ENCODE data around the gene FCGR3A.
A peak's percentile ranks its signal among the peaks of the same experiment; 100 is the strongest.
"Not testable (repeated sequence)": the region's sequence is repeated elsewhere in the genome, so short reads cannot be mapped to it uniquely, and the experiment has no call there.

FCGR3A gene

DNA sequence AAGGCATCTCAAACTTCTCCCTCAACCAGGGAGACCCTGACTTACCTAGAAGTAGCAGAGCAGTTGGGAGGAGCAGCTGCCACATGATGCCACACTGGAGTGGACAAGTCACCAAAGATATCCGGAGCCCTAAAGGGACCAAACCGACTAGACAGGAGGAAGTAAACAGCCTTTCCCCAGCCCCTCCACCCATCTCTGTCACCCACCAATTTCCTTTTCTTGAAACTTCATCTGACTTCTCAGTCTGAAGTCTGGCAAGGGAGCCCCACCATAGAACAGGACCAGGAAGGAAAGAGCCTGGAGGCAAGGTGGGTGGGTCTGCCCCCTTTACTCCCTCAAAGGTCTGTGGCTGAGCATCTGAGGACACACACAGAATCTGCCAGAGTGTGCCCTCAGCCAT, at the start of gene FCGR3A:
TSS of gene FCGR3A (minus strand) at position 167 of the 400 bp plus-strand sequence. CDS start at position 85, 82 bp downstream.
- DNase-seq (ENCODE audit: low spot score): no peak

DNA sequence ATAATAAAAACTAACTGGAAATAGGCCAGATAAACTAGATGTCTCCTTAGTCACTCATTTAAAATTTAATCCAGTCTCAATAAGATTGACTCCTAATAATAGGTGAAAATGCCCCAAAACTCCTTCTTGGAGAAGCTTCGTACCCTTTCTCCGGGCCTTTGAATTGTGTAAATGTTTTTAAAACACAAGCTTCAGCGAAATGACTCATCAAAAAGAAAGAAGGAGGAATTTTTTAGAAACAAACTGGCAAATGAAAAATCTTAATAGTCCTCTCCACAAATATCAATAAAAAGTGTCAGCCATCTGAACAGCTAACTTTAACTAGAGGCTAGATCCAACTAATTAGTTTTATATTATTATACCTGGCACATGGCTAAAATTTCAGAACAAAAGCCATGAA, 47.5 kb upstream of the FCGR3A start:
- not testable (repeated sequence) for DNase-seq (ENCODE audit: low spot score)

DNA sequence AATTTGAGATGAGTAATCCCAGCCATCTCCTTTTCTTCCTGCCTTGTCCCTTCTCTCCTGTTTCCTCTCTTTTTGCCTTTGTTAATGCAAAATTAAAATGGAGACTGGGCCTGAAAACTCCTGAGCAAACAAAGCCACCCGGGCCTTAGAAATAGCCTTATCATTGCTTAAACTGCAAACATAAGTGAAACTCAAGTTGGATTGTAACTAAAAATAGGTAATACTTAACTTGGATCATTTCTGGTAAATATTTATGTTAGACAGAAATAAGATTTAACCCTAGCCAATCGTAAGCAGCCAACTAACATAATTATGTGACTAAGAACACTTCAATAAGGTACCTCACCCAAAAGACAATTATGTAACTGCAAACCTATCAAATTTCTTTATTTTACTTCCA, 46.0 kb upstream of the FCGR3A start:
- DNase-seq (ENCODE audit: low spot score): not testable (repeated sequence)

DNA sequence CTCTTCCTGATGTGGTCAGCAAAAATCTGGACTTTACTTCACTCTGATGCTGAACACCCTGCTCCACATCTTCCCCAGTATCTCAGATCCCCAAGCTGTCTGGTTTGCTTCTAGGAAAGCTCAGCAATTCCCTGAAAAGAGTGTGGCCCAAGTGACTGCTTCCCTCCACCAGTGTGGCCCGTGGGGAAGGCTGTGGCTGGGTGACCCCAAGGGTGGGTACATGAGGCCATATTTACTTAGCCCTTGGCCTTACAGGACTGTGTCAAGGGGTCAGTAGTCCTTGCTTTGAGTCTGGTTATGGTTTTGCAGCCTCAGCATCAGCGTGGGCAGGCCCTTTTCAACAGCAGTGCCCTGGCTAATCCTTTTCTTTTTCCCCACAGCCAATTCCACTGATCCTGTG, 45.6 kb upstream of the FCGR3A start:
- DNase-seq (ENCODE audit: low spot score): not testable (repeated sequence)

DNA sequence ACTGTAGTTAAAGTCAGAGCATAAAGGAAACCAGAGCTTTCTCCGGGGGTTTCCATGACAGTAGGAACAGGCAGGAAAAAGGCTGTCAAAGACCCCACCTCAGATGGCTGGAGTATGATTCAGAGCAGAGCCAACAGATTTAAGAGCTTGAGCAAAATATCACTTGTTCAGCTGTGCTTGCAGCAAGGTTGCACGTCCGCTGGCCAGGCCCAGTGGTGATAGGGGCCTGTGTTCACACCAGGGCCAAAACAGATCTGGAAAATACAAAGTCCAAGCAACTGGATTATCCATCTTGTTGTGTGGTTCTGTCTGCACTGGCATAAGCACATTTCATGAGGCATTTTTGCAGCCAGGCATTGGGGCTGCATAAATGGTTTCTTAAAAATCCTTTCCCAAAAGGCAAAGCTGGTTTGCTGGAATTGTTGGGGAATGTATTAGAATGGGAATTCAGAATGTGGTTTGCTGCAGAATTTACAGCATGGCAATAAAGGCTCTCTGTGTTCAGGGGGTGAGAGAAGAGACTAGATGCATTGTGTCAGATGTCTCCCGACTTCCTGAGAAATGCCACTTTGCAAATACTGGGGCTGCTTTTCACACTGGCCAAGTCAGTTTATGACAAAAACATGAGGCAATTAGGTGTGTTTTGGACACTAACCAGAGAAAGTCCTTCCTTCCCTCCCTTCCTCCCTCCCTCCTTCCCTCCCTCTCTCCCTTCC, 44.8 kb upstream of the FCGR3A start:
- peak; percentile 9 for DNase-seq (ENCODE audit: low spot score)

DNA sequence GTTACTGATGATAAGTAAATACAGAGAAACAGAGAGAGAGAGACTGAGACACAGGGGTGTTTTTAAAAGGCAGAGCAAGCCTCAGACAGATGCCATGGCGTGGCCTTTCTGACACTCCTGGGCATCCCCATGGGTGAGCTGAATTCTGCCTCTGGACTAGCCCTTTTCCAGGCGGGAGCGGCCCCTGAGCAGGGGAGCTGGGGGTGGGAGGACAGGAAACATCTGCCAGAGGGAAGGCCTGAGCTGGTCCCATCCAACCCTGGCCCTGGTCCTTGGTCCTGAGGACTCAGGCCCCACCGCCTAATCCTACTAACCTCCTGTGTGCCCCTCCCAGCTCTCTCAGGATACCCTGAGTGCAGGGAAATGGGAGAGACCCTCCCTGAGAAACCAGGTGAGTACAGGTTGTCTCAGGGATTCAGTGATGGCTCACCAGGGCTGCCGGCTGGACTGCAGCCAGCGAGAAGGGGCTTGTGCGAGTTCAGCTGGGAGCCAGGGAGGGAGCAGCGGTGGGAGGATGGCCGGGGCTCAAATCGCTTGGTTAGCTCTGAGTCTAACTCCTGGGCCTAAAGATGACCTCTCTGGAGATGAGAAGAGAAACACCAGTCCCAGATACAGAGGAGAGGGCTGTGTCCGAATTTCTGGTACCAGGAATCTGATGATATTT, 43.6 kb upstream of the FCGR3A start:
- DNase-seq (ENCODE audit: low spot score): not testable (repeated sequence)

DNA sequence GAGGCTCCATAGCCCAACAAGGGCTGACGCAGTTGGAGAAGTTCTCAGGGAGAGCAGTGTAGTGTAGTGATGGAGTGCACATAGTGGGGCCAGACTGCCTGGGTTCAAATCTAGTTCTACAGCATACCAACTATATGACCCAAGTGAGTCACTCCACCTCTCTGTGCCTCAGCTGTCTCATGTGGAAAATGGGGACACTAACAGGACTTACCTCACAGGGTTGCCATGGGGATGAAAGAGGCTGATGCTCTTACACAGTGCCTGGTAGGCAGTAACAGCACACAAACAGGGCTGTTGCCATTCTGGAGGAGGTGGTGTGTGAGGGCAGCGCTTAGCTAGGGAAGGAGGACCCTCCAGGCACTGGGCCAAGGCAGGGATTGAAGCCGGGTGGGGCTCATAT, 43.0 kb upstream of the FCGR3A start:
- DNase-seq (ENCODE audit: low spot score): not testable (repeated sequence)

DNA sequence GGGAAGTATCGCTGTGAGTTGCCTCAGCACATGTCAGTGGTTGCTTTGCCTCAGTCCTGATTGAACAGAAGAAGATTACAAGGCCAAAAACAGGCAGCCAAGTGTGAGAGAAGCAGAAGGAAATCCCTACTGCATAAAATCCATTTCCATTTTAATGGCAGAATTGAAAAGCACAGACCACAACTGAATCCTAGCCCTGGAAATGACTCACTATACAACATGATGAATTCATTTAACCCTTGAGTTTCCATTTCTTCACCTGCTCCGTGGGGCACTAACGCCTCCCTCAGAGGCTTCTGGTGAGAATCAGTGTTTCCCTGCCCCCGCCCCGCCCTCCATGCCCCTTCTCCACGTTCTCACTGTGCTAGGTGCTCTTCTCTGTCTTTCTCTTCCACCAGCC, 40.3 kb upstream of the FCGR3A start:
- DNase-seq (ENCODE audit: low spot score): not testable (repeated sequence)

DNA sequence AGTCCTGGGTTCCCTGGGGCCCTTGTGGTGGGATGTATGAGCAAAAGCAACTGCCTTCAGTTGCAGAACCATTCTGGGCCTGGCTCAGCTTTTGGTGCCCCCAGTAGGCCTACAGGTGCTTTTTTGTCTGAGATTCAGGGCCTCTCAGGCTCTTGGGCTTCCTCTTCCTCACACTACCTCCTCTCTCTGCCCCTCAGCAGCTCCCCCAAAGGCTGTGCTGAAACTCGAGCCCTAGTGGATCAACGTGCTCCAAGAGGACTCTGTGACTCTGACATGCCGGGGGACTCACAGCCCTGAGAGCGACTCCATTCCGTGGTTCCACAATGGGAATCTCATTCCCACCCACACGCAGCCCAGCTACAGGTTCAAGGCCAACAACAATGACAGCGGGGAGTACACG, 39.7 kb upstream of the FCGR3A start:
- not testable (repeated sequence) for DNase-seq (ENCODE audit: low spot score)

DNA sequence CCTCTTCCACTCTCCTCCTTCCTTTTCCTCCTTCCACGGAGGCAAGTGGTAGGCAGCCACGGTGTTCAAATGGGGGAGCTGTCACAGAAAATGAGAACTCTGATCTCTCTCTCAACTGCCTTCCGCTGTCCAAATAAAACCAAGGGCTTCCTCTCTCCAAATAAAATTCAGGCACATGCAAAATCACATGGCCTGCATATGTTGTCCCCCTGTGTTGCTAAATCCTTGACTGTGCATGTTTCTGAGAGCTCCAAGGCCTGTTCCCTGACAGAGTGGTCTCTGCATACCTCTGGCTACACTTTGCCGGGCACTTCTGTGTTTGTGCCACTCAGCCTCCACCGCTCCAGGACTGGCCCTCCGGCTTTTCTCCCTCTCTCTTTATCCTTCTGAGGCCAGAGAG, 39.0 kb upstream of the FCGR3A start:
- DNase-seq (ENCODE audit: low spot score): not testable (repeated sequence)

DNA sequence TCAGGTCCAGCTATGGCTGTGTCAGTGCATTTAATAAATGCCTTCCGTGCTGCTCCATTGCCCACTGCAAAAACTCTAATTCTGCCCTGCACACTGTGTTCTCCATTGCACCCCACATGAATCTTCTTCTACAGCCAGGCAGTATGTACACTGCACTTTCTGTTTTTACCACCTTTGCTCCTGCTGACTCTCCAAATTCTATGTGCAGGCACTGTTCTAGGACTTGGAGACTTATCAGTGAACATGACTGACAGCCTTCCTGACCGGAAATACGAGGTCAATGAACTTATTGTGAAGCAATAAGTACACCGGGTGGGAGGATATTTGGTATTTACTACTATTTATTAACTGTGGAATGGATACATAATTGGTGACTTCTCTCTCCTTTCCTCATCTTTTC, 33.3 kb upstream of the FCGR3A start:
- DNase-seq (ENCODE audit: low spot score): not testable (repeated sequence)

DNA sequence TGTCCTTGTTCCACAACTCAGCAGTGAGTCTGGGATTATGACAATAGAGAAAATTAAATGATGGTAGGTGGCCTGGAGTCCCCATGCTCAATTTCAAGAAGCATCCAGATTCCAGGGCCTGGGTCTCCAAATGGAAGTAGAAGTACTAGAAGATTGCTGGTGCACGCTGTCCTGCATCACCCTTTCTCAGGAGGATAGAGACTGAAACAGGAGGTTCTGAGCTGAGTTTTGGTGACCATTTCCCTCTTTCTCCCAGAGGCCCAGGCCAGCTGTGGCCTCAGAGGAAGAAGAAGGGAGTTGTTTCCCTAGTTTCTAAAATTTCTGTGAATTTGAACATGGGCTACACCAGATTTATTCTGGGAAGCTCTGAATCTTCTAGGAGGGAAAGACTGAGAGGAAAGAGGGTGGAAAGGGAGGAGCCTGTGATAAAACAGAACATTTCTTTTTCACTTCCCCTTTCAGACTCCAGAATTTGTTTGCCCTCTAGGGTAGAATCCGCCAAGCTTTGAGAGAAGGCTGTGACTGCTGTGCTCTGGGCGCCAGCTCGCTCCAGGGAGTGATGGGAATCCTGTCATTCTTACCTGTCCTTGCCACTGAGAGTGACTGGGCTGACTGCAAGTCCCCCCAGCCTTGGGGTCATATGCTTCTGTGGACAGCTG, 31.4 kb upstream of the FCGR3A start:
- not testable (repeated sequence) for DNase-seq (ENCODE audit: low spot score)

DNA sequence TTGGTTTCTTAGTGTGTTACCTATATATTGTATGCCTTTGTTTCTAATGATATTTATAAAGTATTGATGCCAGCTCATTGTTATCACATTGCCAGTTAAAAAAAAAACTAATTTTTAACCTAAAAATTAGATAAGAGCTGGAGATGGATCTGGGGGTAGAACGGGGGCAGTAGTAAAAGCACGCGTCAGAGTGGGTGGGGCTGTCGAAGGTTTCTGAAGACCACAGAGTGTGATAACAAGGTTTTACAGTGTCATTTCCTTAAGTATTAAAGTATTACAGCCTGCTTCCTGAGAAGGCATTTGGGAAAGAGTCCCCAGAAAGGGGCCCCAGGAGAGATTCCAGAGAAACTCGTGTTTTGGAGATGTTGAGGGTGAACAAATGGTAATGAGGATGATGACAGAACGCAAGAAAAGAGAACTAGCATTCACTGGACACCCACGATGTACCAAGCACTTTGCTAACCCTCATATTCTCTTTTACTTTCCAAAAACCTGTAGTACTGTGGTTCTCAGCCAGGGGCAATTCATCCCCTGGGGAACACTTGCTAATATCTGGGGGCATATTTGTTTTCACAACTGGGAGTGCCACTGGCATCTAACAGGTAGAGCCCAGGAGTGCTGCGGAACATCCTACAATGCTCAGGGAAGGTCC, 30.4 kb upstream of the FCGR3A start:
- not testable (repeated sequence) for DNase-seq (ENCODE audit: low spot score)

DNA sequence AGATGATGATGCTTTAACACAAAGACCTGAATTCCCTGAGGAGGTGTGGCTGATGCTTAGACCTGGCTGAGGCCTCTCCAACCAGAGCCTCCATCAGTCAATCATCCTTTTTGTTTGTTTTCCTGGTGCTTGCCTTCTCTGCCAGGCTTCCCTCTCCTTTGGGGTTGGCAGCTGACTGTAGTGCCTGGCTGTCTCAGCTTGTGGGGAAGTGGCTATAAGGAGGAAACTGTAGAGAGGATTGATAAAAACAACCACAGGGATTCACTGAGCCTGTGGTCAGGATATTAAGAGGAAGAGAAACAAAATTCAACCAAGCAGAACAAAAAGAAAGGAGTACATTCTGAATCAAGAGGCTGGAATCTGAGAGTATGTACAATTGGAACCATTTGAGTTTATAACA, 27.1 kb upstream of the FCGR3A start:
- not testable (repeated sequence) for DNase-seq (ENCODE audit: low spot score)

DNA sequence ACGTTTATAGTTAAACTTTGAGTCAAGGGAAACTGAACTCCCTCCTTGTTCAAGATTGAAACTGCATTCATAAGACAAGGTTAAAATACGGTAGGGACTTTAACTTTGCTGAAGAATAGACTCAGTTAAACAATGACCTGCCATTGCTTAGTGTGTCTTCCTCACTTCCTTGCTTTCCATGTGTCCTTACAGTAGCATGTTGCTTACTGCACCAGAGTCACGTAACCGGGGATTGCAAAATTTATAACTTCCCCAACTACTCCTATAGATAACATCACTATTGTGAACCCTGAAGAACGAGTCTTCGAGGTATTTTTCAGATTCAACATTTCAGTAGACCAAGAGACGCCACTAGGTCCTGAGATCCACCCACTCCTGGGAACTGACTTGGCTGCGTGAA, 22.1 kb upstream of the FCGR3A start:
- not testable (repeated sequence) for DNase-seq (ENCODE audit: low spot score)

DNA sequence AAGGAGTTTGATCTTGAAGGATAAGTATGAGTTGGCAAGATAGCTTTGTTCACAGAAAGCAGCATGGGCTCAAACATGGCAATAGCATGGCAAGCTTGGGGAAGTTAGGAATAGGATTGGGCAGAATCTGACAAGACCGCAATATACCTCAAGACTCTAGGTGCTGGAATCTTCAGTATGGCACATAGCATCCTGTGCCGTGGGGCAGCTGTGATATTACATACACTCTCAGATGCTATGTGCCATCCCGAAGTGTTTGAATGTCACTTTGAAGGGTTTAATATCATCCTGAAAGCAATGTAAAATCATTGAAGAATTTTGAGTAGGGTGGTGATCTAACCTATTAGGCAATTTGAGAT, 17.0 kb upstream of the FCGR3A start:
- DNase-seq (ENCODE audit: low spot score): not testable (repeated sequence)

DNA sequence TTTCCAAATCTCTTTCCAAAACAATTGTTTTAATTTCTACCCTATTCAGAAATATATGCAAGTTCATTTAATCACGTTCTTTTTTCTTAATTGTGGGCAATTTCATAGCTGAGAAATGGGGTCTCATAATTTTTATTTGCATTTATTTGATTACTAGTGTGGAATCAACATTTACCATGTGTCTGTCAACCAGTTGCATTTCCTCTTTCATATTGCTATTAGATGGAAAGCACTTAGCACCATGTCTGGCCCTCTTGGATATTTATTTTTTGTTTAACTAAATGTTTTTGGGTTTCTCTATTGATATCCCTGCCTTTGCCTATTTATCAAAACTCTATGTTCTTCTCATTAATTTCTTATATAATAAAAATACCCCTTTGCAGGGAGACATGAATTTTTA, 13.9 kb upstream of the FCGR3A start:
- not testable (repeated sequence) for DNase-seq (ENCODE audit: low spot score)

DNA sequence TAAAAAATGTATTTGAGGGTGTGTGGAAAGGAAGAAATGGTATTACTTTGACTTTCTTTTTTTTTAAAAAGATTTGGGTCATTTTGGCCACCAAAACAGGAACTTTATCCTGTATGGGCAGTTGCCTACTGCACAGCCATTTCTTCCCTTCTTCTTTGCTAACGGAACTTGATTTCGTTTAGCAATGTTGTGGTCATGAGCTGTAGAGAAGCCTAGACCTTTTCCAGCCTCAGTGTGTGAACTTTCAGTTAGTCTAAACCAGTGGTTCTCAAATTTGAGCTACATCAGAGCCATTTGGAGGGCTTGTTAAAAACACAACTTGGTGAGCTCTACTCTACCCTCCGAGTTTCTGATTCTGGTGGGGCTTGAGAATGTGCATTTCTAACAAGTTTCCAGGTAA, 12.8 kb upstream of the FCGR3A start:
- DNase-seq (ENCODE audit: low spot score): not testable (repeated sequence)

DNA sequence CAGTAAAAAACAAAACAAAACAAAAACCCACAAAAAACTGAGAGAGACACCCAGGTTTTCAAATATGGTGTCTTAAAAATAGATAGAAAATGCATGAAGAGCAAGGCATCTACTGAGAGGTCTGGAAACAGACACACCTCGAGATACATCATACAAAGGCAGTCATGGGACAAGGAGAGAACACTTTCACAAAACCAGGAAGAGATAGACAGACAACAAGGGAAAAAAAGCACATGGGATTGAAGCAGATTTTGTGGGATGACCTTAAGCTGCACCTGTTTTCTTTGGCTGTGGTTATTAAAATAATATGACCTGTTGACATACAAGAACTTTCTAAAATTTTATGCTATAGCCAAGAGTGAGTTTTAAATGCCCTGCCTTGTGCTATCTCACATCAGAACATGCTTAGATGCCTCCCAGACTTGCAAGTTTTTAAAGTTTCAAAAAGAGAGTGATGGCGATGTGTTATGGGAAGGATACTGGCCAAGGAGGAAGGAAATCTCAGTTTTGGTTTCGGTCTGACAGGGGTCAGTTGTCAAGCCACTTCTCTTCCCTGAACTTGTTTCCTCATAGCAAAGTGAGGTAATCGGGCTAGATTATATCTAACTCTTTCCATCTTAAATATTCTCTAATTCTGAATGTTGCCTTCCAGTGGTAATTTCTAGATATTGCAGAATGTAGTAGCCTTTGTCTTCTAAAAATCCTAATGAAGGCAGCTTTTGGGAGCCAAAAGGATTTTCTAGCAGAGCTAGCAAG, 11.5 kb upstream of the FCGR3A start:
- DNase-seq (ENCODE audit: low spot score): not testable (repeated sequence)

DNA sequence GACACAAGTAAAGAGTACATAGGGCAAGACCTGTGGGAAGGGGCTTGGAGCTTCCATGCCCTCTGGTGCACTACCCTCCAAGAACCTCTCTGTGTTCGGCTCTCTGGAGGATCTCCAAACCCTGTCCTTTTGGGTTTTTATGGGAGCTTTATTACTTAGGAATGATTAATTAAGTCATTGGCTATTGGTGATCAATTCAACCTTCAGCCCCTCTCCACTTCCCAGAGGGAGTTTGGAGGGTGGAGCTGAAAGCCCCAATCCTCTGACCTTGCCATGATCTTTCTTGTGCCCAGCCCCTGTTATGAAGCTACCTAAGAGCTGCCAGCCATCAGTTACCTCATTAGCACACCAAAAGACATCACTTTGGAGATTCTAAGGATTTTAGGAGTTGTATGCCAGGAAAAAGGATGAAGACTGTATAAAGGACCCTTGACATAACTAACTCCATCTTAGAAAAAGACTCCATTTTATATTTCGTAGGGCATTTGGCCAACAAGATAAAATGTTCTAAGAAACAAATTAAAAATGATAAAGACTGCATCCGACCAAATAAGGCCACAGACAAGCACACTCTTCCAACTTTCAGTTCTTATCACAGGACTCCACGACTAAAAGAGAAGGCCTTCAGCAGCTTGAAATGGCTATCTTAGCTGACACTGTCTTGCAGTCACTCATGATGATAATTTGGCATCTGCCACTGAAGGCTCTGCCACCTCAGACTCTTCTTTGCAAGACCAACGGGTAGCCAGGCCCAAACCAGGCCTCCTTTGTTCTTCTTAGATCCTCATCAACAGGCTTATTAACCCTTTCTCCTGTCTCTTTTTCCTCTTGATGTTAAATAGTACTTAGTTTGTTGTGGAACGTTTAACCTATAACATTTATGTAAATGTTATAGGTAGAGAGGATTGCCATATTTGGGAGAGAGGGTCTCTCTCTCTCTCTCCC, 8.2 kb upstream of the FCGR3A start:
- DNase-seq (ENCODE audit: low spot score): not testable (repeated sequence)

DNA sequence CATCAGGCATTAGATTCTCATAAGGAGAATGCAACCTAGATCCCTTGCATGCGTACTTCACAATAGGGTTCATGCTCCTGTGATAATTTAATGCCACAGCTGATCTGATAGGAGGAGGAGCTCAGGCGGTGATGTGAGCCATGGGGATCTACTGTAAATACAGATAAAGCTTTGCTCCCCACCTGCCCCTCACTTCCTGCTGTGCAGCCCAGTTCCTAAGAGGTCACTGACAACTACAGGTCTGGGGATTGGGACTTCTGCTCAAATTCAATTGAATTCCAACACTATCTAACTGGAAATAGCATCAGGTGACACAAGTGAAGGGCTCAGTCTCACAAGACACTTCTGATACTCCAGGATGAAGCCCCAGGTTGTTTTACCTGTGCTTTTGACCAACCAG, 7.4 kb upstream of the FCGR3A start:
- not testable (repeated sequence) for DNase-seq (ENCODE audit: low spot score)

Data from SW480 (cell line).